RPMI8226 (cell line): ENCODE results near the gene PTPRD.
"Not testable (repeated sequence)": the region's sequence is repeated elsewhere in the genome, so short reads cannot be mapped to it uniquely, and the experiment has no call there.

Source experiments
- DNase-seq: peaks from one replicate; pipeline ENCODE4 v3.0.0-alpha.2; 2015

The PTPRD gene

DNA sequence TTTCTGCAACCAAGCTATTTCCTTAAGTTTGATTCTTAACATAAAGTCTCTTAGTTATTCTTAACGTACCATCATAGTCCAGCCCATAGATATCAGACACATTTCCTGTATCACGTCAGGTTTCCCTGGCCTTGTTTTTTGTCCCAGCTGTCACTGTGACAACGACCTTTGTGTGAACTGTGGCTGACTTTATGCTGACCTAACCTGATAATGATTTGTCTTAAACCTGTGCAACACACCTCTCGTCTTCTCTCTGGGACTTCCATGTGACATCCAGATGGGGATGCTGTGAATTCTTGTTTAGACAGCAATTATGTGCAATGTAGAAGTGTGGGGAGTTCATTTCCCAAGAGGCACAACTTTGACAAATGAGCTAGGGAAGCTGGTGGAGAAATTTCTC lies 662.8 kb downstream of the PTPRD start:
- peak; percentile 23 for DNase-seq

DNA sequence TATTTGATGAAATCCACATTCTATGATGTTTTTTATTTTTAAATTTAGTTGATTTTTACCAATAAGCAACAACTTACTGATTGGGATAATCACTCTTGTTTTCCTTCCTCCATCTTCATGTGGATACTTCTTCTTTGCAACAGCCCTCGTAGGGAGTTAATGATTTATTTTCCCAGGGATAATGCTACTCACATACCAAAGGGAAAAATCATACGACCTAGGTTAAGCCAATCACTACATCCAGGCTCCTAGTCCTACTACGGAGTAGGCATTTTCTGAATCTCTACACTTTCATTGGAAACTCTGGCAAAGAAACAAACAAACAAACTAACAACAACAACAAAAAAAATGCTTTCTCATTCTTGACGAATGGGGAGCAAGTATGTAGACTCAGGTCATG lies 663.4 kb downstream of the PTPRD start:
- DNase-seq: no peak

- DNase-seq: no peak
These were observed 666.8 kb downstream of the PTPRD start for GRCh38 chr9:9945966-9946365.

DNA sequence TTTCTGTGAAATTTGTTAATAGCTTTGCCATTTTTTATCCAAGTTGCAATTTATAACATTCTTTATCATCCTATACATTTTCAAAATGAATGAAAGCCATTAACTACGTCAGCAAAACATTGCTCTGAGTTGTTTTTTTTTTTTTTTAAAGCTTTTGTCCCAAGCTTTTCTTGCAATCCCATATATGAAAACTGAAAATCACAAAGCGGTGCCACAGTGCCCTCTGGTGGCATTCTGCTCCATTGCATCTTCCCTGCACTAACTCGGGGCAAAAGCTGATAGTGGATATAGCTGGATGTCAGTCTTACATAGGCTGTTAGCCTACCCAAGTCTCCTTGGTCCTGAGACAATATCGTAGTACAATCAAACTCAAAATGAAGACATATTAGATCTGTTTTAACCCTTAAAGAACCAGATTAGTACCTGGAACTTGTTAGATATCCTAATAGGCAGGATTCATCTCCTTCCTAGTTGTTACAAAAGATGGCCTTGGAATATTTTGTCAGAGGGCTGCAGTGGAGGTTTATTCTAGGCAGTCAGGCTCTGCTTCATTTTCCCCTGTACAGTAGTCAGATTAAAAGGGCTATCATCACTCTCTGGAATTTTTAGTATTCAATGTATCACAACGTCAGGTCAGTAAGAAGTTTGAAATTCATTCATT lies 669.9 kb downstream of the PTPRD start:
- DNase-seq: peak; percentile 57

GRCh38 chr9:9938432-9938831 lies 674.4 kb downstream of the PTPRD start:
- DNase-seq: no peak

- DNase-seq: not testable (repeated sequence)
These were observed 681.3 kb downstream of the PTPRD start for GRCh38 chr9:9931464-9931863.

DNA sequence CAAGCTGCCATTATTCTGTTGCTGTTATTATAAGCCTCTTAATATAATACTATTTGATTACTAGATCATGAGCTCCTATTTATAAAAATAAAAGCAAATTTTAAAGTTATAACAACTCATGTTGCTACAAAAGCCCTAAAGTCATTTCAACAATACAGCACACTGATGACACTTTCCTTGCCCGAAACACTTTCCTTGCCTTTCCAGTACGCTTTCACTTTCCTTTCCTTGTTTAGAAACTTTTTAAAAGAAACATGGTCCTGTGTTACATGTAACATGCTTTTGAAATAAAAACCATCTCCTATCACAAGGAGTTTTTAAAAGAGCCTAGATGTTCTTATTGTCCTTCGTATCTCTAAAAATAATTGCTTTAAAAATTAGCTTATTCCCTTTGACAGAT lies 688.4 kb downstream of the PTPRD start:
- DNase-seq: peak; percentile 18

DNA sequence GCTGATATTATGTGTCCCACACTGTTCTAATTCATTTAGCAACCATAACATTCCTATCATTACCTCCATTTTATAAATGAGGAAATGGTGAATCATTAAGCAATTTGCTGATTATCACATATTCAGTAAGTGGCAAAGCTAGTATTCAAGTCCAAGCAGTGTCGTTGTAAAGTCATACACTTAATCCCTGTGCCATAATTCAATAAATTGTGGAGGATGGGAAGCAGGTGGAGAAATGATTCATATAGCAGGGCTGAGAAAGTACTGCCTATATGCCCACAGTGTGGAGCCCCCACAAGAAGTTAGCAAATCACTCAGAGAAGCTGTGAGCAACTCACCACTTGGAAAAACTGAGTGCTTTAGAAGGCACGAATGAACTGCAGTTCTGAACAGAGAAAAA lies 691.0 kb downstream of the PTPRD start:
- no peak for DNase-seq

DNA sequence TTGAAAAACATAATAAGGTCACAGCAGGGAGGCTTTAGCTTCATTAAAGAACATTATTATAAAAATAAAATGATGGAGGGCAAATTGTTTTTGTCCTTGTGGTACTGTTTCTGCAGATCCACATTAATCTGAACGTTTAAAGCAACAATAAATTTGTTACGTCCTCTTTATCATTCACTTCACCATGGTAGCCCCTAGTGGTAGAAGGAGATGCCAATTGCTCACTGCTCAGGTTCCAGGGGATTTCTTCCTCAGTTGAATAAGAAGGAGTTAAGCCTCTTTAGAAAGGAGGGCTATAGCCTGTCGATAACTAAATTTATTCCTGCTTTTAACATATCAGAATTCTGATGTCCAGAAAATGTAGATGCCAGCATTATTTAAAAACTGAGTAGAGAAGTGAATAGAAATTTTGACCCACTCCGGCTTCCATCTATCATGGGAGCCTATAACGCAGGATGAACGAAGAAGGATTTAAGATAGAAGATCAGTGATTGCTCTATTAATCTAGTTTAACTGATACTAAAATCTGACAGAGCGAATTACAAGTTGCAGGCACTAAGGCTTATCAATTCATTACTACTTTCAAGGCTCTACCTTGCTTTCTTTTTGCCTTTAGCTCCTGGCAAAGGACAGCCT lies 692.3 kb downstream of the PTPRD start:
- no peak for DNase-seq

DNA sequence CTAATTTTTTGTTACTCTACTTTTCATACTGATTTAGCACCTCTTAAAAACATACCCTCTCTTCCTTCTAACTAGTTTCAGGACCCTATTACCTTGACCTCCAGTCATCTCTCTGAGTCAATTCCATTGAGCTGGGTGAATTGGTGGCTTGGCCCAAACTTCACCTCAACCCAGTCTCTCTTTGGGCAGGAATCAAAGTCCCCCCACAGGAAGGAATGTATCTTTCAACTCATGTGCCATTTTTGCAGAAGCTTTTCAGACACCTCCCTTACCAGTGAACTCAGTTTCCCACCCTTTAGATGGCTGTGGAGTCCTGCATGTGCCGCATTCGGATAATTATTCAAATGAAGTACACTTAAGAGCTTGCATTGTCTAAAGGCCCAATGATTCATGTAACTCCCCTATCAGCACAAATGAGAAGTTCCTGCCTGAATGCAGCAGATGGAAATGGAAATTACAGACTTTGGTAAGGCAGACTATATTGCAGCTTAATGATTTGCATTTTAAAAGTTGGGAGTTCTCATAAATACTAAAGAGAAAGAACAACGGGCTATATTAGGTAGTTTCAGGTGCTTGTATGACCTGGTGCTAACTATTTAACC lies 693.5 kb downstream of the PTPRD start:
- DNase-seq: no peak

GRCh38 chr9:9917400-9917799 lies 695.4 kb downstream of the PTPRD start:
- DNase-seq: no peak

GRCh38 chr9:9914174-9914573 lies 698.6 kb downstream of the PTPRD start:
- no peak for DNase-seq

- DNase-seq: no peak
These were observed 699.4 kb downstream of the PTPRD start for GRCh38 chr9:9913276-9913832.

DNA sequence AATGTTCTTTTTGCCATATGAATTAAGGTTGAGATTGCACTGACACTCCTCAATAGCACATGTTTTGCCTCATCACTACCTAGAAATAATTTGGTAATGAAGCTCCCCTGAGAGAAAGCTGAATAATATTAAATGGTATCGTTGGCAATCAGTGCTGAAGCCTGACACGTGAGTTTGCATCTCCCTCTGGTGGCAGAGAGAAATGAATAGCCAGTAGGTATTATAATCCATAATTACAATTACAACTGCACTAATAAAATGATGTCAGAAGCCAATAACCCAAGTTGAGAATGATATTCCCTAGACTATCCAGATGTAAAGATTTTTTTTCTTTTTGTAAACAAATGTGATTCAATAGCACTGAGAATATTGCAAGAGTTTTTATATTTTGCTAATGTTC lies 700.3 kb downstream of the PTPRD start:
- peak; percentile 18 for DNase-seq

- no peak for DNase-seq
These were observed 707.1 kb downstream of the PTPRD start for GRCh38 chr9:9905736-9906135.

GRCh38 chr9:9904041-9904440 lies 708.8 kb downstream of the PTPRD start:
- no peak for DNase-seq

DNA sequence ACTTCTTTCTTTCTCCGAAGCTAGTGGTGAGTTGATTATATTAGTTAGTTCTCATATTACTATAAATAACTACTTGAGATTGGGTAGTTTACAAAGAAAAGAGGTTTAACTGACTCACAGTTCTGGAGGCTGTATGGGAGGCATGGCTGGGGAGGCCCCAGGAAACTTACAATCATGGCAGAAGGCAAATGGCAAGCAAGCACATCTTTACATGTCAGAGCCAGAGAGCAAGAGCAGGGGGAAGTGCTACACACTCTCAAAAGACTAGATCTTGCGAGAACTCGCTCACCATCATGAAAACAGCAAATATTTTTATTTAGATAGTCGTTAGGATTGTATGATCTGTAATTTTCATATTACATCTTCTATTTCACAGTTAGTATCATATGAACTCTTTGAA lies 711.2 kb downstream of the PTPRD start:
- DNase-seq: no peak

DNA sequence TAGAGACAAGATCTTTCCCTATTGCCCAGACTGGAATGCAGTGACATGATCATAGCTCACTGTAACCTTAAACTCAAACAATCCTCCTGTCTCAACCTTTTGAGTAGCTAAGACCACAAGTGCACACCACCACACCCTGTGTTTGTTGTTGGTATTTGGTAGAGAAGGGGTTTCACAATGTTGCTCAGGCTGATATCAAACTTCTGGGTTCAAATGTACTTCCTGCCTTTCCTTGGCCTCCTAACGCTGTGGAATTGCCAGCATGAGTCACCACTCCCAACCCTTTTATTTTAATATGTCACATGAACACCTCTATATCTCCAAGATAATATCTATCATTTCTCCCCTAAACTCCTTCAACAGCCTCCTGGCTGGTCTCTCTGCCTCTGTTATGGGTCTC lies 719.0 kb downstream of the PTPRD start:
- DNase-seq: no peak

- DNase-seq: no peak
These were observed 720.6 kb downstream of the PTPRD start for GRCh38 chr9:9892217-9892616.

DNA sequence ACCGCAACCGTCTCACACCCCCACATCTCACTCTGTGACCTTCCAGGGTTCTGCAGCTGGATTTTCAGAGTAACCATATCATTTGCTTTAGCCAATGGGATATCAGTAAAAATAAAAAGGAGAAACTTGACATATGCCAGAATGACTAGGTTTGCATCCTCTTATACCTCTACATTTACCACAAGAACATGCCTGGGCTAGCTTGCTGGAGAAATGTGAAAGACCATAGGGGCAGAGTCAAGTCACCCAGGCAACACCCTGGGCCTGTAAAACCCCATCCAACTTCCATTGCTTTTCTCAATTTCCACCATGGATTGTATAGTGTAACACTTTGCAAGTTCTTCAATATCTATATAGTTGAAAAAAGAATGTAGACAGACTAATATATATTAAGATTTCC lies 731.1 kb downstream of the PTPRD start:
- DNase-seq: no peak

DNA sequence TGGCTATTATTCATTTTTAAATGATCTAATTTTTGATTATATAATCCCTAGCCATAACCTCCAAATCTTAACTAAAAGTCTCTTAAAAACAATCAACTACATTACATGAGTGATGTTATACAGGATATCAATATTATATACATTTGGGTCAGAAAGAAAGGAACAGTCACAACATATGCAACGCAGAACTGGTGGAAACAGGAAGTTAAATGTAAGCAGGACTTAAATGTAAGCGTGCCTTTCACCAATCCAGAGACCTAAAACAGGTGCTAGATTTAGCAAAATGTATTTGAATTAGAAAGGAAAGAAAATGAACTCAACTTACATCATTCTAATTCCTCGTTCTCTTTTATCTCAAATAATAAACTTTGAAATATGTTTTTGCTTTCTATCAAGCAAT lies 738.5 kb downstream of the PTPRD start:
- DNase-seq: no peak

DNA sequence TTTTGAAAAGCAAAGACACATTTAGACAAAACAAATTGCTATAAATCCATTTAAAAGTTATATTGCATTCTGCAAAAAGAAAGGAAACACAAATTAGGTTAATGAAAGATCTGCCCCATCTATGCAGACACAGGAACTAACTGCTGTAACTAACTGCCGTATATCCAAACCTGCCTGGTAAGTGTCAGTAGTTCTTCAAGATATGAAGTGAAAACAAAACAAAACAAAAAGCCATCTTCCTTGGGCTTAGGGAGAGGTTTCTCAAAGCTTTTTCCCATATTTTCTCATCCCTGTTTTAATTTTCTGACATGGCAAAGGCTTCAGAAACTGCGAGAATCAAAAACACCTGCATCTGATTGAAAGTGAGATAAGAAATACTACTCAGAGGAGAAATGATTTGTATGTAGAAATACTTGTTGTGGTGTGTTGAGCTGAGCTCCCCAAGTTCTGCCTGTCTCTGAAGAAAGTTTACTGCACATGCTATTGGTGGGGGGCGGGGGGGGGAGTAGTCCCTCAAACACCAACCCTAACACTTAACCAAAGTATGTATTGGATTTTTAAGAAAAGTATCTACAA lies 750.5 kb downstream of the PTPRD start:
- DNase-seq: no peak

- no peak for DNase-seq
These were observed 757.4 kb downstream of the PTPRD start for GRCh38 chr9:9855177-9856078.
